ENCODE results near the gene SELENOM. TPM values are rescaled to one million over a fixed set of nuclear protein-coding genes. Genes with fewer than 3 reads are reported as not detected.
"Not testable (repeated sequence)": the region's sequence is repeated elsewhere in the genome, so short reads cannot be mapped to it uniquely, and the experiment has no call there.

The SELENOM gene
- total RNA-seq, 1 donor from 2014 or later, result 43.4 TPM

GRCh38 chr22:31085493-31085824 is 21.9 kb downstream of the SELENOM start:
- ATAC-seq (ENCODE audit: poor library complexity) (peak; percentile 1), DNase-seq (peak; percentile 76)
- intact Hi-C loops (cut with DNase I), result loop anchor here (5.0 kb wide), 1 partner anchor 67 kb away; no protein-coding TSS in a partner anchor

- intact Hi-C loops (cut with DNase I), result loop anchor here (5.0 kb wide), 3 partner anchors 38 to 138 kb away; no protein-coding TSS in a partner anchor
- peak; percentile 84 for ATAC-seq (ENCODE audit: poor library complexity)
- peak; percentile 96 for DNase-seq
Measured at GRCh38 chr22:31084811-31085492, 22.4 kb downstream of the SELENOM start.

GRCh38 chr22:31083923-31084810 is 23.2 kb downstream of the SELENOM start:
- peak; percentile 0 for ATAC-seq (ENCODE audit: poor library complexity)
- no peak for DNase-seq

GRCh38 chr22:31083377-31083768 is 24.0 kb downstream of the SELENOM start:
- ATAC-seq (ENCODE audit: poor library complexity) (no peak), DNase-seq (no peak)
- intact Hi-C loops (cut with DNase I), result loop anchor here (2.0 to 5.0 kb wide), 3 partner anchors 36 to 136 kb away; partner anchors contain the start of genes MORC2 and TUG1

More at GRCh38 chr22:31083923-31084810, 23.2 kb downstream of the SELENOM start:
- intact Hi-C loops (cut with DNase I), result loop anchor here (2.0 to 5.0 kb wide), 3 partner anchors 37 to 137 kb away; partner anchors contain the start of genes MORC2 and TUG1

GRCh38 chr22:31082606-31083376 is 24.6 kb downstream of the SELENOM start:
- no peak for ATAC-seq (ENCODE audit: poor library complexity)

GRCh38 chr22:31081963-31082605 is 25.3 kb downstream of the SELENOM start:
- DNase-seq (no peak), ATAC-seq (ENCODE audit: poor library complexity) (no peak)

More at GRCh38 chr22:31082606-31083376, 24.6 kb downstream of the SELENOM start:
- peak; percentile 81 for DNase-seq
- intact Hi-C loops (cut with DNase I), result loop anchor here (2.0 to 5.0 kb wide), 3 partner anchors 35 to 135 kb away; partner anchors contain the start of genes MORC2 and TUG1

GRCh38 chr22:31080848-31081649 is 26.3 kb downstream of the SELENOM start, which contains the start of gene SMTN:
Gene SMTN, plus strand, starts transcription at chr22:31081318. Its CDS starts 1,941 bp downstream, at chr22:31083259.
- DNase-seq (peak; percentile 95), ATAC-seq (ENCODE audit: poor library complexity) (peak; percentile 85)
- intact Hi-C loops (cut with DNase I), result loop anchor here (5.0 kb wide), 2 partner anchors 34 to 134 kb away; no protein-coding TSS in a partner anchor

More at GRCh38 chr22:31081963-31082605, 25.3 kb downstream of the SELENOM start:
- intact Hi-C loops (cut with DNase I), result loop anchor here (2.0 to 5.0 kb wide), 3 partner anchors 35 to 135 kb away; partner anchors contain the start of genes MORC2 and TUG1

GRCh38 chr22:31080164-31080847 is 27.1 kb downstream of the SELENOM start:
- DNase-seq, result no peak
- intact Hi-C loops (cut with DNase I), result loop anchor here (5.0 kb wide), 2 partner anchors 33 to 133 kb away; no protein-coding TSS in a partner anchor

GRCh38 chr22:31079095-31079642 is 28.2 kb downstream of the SELENOM start:
- no peak for ATAC-seq (ENCODE audit: poor library complexity)
- intact Hi-C loops (cut with DNase I), result no loop called here
- no peak for DNase-seq

More at GRCh38 chr22:31080164-31080847, 27.1 kb downstream of the SELENOM start:
- no peak for ATAC-seq (ENCODE audit: poor library complexity)

GRCh38 chr22:31078389-31078788 is 29.0 kb downstream of the SELENOM start:
- ATAC-seq (ENCODE audit: poor library complexity); DNase-seq; intact Hi-C loops (cut with DNase I): not testable (repeated sequence)

GRCh38 chr22:31077681-31078080 is 29.7 kb downstream of the SELENOM start:
- no peak for ATAC-seq (ENCODE audit: poor library complexity)
- intact Hi-C loops (cut with DNase I), result no loop called here
- DNase-seq, result no peak

- DNase-seq, result peak; percentile 95
- intact Hi-C loops (cut with DNase I), result no loop called here
- peak; percentile 84 for ATAC-seq (ENCODE audit: poor library complexity)
Measured at GRCh38 chr22:31075961-31076360, 31.4 kb downstream of the SELENOM start.

- ATAC-seq (ENCODE audit: poor library complexity); DNase-seq; intact Hi-C loops (cut with DNase I): not testable (repeated sequence)
Measured at GRCh38 chr22:31073545-31074145, 33.7 kb downstream of the SELENOM start.

GRCh38 chr22:31073125-31073524 is 34.2 kb downstream of the SELENOM start:
- intact Hi-C loops (cut with DNase I); DNase-seq; ATAC-seq (ENCODE audit: poor library complexity): not testable (repeated sequence)

- ATAC-seq (ENCODE audit: poor library complexity); DNase-seq; intact Hi-C loops (cut with DNase I): not testable (repeated sequence)
Measured at GRCh38 chr22:31069691-31070314, 37.6 kb downstream of the SELENOM start.
